ENCODE results near the gene PLEKHH3. TPM values are rescaled to one million over a fixed set of nuclear protein-coding genes. Genes with fewer than 3 reads are reported as not detected.

PLEKHH3 gene
- total and polyA plus RNA-seq, 10 of the 15 experiments (the other 5 are each of a cell fraction or from before 2014, with no cell fraction given) = 0.31 to 38.0 (median 11.0) TPM

DNA sequence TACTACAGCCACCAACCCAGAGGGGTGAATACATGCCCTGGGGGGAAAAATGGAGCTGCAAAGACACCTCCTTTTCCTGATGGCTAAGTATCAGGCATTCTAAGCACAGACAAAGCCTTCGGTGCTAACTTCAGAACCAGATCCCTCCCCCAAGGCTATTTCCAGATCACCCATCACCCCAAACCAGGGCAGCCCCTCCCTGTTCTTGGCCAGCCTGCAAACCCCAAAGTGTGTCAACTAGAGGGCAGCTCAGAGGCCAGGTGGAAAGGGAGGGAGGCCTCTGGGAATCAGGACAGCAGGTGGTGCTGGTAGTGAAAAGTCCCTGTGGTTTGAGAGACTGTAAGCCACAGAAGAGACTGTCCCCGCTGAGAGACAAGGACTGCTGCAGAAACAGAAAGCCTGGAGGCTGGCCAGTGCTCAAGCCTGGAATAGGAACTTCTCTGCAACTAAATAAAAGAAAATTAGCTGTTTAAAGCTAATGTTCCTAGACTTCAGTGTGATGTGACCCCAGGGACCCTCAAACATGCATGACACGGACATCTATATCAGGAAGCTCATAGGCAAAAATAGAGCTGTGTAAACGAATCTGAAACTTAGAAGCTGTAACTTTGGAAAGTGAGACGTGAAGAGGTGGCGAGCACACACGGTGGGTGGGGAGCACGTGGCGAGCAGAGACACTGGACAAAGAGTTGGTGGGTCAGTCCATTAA lies 58.2 kb downstream of the PLEKHH3 start (continued):
- TF ChIP-seq NR2C2 (IDR thresholded peaks at IDR 0.05; ENCODE audit: borderline replicate concordance, control insufficient read depth, insufficient read length, low read depth) (no peak), NFYB (IDR thresholded peaks at IDR 0.05; ENCODE audit: insufficient read depth, low read depth, low read length) (no peak), MYC (IDR thresholded peaks at IDR 0.05; ENCODE audit: insufficient read depth, insufficient read length, insufficient replicate concordance, low read length, severe bottlenecking) (no peak), JUND (IDR thresholded peaks at IDR 0.05; ENCODE audit: low read depth, low read length) (no peak), ETV6 (conservative IDR thresholded peaks at IDR 0.05 in 1 of 2, IDR thresholded peaks at IDR 0.05 in 1 of 2; ENCODE audit: borderline replicate concordance in 1 of 2, low read depth in 1 of 2) (peak in 1 of 2 experiments; percentile 74; a peak in 2 of 4 replicates), LARP7 (IDR thresholded peaks at IDR 0.05) (no peak), HDAC2 (IDR thresholded peaks at IDR 0.05) (no peak), EP300 (IDR thresholded peaks at IDR 0.05; ENCODE audit: borderline replicate concordance in 1 of 2, control insufficient read depth in 1 of 2, low read depth in 2 of 2, low read length in 2 of 2) (peak; percentile 49 to 84; a peak in 2 of 4 replicates), CHD2 (IDR thresholded peaks at IDR 0.05; ENCODE audit: borderline replicate concordance, low read depth, low read length) (peak; percentile 78), CBFB (IDR thresholded peaks at IDR 0.05; ENCODE audit: low read depth) (peak; percentile 83), SMAD5 (IDR thresholded peaks at IDR 0.05; ENCODE audit: low read depth) (0 out of 2 replicates have a peak, but pooled peaks have one; percentile 24), POLR2AphosphoS5 (IDR thresholded peaks at IDR 0.05; ENCODE audit: low read length) (no peak), SP1 (IDR thresholded peaks at IDR 0.05; ENCODE audit: low read depth, low read length) (peak; percentile 54), EZH2 (IDR thresholded peaks at IDR 0.05; ENCODE audit: borderline replicate concordance, control insufficient read depth, low read depth, low read length) (no peak), EED (IDR thresholded peaks at IDR 0.05; ENCODE audit: low read depth) (peak; percentile 98), ZNF274 (IDR thresholded peaks at IDR 0.05; ENCODE audit: insufficient read depth, insufficient read length) (no peak)
- TF ChIP-seq, protein P1, sequence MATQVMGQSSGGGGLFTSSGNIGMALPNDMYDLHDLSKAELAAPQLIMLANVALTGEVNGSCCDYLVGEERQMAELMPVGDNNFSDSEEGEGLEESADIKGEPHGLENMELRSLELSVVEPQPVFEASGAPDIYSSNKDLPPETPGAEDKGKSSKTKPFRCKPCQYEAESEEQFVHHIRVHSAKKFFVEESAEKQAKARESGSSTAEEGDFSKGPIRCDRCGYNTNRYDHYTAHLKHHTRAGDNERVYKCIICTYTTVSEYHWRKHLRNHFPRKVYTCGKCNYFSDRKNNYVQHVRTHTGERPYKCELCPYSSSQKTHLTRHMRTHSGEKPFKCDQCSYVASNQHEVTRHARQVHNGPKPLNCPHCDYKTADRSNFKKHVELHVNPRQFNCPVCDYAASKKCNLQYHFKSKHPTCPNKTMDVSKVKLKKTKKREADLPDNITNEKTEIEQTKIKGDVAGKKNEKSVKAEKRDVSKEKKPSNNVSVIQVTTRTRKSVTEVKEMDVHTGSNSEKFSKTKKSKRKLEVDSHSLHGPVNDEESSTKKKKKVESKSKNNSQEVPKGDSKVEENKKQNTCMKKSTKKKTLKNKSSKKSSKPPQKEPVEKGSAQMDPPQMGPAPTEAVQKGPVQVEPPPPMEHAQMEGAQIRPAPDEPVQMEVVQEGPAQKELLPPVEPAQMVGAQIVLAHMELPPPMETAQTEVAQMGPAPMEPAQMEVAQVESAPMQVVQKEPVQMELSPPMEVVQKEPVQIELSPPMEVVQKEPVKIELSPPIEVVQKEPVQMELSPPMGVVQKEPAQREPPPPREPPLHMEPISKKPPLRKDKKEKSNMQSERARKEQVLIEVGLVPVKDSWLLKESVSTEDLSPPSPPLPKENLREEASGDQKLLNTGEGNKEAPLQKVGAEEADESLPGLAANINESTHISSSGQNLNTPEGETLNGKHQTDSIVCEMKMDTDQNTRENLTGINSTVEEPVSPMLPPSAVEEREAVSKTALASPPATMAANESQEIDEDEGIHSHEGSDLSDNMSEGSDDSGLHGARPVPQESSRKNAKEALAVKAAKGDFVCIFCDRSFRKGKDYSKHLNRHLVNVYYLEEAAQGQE (IDR thresholded peaks at IDR 0.05; ENCODE audit: low read depth, low read length) = no peak
- TF ChIP-seq, protein P2, sequence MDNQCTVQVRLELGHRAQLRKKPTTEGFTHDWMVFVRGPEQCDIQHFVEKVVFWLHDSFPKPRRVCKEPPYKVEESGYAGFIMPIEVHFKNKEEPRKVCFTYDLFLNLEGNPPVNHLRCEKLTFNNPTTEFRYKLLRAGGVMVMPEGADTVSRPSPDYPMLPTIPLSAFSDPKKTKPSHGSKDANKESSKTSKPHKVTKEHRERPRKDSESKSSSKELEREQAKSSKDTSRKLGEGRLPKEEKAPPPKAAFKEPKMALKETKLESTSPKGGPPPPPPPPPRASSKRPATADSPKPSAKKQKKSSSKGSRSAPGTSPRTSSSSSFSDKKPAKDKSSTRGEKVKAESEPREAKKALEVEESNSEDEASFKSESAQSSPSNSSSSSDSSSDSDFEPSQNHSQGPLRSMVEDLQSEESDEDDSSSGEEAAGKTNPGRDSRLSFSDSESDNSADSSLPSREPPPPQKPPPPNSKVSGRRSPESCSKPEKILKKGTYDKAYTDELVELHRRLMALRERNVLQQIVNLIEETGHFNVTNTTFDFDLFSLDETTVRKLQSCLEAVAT (IDR thresholded peaks at IDR 0.05) = peak; percentile 78
- TF ChIP-seq, protein P3, sequence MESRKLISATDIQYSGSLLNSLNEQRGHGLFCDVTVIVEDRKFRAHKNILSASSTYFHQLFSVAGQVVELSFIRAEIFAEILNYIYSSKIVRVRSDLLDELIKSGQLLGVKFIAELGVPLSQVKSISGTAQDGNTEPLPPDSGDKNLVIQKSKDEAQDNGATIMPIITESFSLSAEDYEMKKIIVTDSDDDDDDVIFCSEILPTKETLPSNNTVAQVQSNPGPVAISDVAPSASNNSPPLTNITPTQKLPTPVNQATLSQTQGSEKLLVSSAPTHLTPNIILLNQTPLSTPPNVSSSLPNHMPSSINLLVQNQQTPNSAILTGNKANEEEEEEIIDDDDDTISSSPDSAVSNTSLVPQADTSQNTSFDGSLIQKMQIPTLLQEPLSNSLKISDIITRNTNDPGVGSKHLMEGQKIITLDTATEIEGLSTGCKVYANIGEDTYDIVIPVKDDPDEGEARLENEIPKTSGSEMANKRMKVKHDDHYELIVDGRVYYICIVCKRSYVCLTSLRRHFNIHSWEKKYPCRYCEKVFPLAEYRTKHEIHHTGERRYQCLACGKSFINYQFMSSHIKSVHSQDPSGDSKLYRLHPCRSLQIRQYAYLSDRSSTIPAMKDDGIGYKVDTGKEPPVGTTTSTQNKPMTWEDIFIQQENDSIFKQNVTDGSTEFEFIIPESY (IDR thresholded peaks at IDR 0.05) = no peak
- TF ChIP-seq, protein P4, sequence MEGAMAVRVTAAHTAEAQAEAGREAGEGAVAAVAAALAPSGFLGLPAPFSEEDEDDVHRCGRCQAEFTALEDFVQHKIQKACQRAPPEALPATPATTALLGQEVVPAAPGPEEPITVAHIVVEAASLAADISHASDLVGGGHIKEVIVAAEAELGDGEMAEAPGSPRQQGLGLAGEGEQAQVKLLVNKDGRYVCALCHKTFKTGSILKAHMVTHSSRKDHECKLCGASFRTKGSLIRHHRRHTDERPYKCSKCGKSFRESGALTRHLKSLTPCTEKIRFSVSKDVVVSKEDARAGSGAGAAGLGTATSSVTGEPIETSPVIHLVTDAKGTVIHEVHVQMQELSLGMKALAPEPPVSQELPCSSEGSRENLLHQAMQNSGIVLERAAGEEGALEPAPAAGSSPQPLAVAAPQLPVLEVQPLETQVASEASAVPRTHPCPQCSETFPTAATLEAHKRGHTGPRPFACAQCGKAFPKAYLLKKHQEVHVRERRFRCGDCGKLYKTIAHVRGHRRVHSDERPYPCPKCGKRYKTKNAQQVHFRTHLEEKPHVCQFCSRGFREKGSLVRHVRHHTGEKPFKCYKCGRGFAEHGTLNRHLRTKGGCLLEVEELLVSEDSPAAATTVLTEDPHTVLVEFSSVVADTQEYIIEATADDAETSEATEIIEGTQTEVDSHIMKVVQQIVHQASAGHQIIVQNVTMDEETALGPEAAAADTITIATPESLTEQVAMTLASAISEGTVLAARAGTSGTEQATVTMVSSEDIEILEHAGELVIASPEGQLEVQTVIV (IDR thresholded peaks at IDR 0.05; ENCODE audit: borderline replicate concordance, partially characterized antibody) = no peak
